ENCODE data around the gene GPX1. TPM values are rescaled to one million over a fixed set of nuclear protein-coding genes. Genes with fewer than 3 reads are reported as not detected.
A peak's percentile ranks its signal among the peaks of the same experiment; 100 is the strongest.
"Not testable (repeated sequence)": the region's sequence is repeated elsewhere in the genome, so short reads cannot be mapped to it uniquely, and the experiment has no call there.

The GPX1 gene
- total RNA-seq, 6 experiments from 2014 or later, result 359 to 607 (median 548) TPM

DNA sequence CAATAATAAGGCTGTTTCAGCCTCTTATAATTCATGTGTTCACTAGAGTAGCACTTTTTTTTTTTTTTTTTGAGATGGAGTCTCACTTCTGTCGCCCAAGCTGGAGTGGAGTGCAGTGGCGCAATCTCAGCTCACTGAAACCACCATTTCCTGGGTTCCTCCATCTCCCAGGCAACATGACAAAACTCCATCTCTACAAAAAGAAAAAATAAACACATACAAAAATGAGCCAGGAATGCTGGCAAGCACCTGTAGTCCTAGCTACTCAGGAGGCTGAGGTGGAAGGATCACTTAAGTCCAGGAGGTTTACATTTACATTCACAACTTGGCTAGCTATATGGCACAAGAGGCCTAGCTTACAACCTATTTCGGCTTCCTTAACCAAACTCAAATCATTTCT, 25.1 kb downstream of the GPX1 start:
- TF ChIP-seq, protein P1, sequence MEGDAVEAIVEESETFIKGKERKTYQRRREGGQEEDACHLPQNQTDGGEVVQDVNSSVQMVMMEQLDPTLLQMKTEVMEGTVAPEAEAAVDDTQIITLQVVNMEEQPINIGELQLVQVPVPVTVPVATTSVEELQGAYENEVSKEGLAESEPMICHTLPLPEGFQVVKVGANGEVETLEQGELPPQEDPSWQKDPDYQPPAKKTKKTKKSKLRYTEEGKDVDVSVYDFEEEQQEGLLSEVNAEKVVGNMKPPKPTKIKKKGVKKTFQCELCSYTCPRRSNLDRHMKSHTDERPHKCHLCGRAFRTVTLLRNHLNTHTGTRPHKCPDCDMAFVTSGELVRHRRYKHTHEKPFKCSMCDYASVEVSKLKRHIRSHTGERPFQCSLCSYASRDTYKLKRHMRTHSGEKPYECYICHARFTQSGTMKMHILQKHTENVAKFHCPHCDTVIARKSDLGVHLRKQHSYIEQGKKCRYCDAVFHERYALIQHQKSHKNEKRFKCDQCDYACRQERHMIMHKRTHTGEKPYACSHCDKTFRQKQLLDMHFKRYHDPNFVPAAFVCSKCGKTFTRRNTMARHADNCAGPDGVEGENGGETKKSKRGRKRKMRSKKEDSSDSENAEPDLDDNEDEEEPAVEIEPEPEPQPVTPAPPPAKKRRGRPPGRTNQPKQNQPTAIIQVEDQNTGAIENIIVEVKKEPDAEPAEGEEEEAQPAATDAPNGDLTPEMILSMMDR (IDR thresholded peaks at IDR 0.05), result no peak
- H3K9me3 Mint-ChIP-seq, result no peaks in the 10 kb centered on the region
- peaks cover 3% of the 10 kb centered on the region for H3K4me1 Mint-ChIP-seq (ENCODE audit: low read depth)
- H3K4me3 Mint-ChIP-seq, result no peak overlapping the region
- DNase-seq, result no peak
- H3K27me3 Mint-ChIP-seq (ENCODE audit: insufficient read depth), result no peaks in the 10 kb centered on the region
- H3K27ac Mint-ChIP-seq, result peak overlapping the region; percentile 16; the same call in 1 of the 2 replicates
- peaks cover 14% of the 10 kb centered on the region for H3K36me3 Mint-ChIP-seq (ENCODE audit: low read depth)

DNA sequence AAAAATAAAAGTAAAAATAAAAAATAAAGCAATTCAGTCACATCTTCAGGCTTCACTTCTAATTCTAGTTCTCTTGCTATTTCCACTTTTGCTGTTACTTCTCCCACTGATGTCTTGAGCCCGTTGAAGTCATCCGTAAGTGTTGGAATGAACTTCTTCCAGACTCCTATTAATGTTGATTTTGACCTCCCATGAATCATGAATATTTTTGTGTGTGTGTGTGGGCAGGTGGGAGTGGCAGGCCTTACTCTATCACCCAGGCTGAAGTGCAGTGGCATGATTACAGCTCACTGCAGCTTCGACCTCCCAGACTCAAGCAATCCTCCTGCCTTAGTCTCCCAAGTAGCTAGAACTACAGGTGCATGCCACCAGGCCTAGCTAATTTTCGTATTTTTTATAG, 29.0 kb downstream of the GPX1 start:
- TF ChIP-seq, protein P1 (IDR thresholded peaks at IDR 0.05), result no peak
- Mint-ChIP-seq H3K4me3 (no peak overlapping the region), H3K36me3 (ENCODE audit: low read depth) (peaks cover 24% of the 10 kb centered on the region), H3K9me3 (no peaks in the 10 kb centered on the region), H3K27me3 (ENCODE audit: insufficient read depth) (no peaks in the 10 kb centered on the region), H3K4me1 (ENCODE audit: low read depth) (no peaks in the 10 kb centered on the region), H3K27ac (no peak overlapping the region)
- no peak for DNase-seq

DNA sequence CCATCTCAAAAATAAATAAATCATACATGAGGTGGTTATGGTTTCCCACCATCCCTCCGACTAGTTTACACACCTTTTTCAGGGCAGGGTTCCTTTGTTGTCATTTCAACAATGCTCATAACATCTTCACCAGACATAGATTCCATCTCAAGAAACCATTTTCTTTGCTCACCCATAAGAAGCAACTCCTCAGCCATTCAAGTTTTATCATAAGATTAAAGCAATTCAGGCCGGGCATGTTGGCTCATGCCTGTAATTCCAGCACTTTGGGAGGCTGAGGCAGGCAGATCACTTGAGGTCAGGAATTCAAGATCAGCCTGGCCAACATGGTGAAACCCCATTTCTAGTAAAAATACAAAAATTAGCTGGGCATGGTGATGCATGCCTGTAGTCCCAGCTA, 29.8 kb downstream of the GPX1 start:
- H3K9me3 Mint-ChIP-seq; H3K4me3 Mint-ChIP-seq; H3K27me3 Mint-ChIP-seq (ENCODE audit: insufficient read depth); DNase-seq; H3K4me1 Mint-ChIP-seq (ENCODE audit: low read depth): not testable (repeated sequence)
- peak overlapping the region; percentile 14; the same call in 1 of the 2 replicates for H3K27ac Mint-ChIP-seq
- peaks cover 28% of the 10 kb centered on the region for H3K36me3 Mint-ChIP-seq (ENCODE audit: low read depth)

DNA sequence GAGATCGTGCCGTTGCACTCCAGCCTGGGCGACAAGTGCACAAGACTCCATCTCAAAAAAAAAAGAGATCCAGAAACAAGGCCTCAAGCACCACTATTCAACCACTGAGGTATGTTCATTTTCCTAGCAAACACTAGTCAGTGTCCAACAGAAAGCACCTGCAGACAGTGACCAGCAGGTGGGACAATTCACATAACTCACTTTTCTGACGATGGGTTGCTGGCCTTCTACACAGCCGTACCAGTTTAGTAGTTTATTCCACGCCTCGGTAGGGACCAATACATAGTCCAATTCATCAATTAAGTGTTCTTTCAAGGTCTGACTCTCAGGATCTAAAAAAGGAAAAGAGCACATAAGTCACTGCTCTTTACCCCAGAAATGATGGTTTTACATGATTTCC, 30.7 kb downstream of the GPX1 start:
- no peak overlapping the region for H3K4me3 Mint-ChIP-seq
- TF ChIP-seq, protein P1 (IDR thresholded peaks at IDR 0.05), result peak; percentile 64
- DNase-seq, result no peak
- no peaks in the 10 kb centered on the region for H3K9me3 Mint-ChIP-seq
- H3K36me3 Mint-ChIP-seq (ENCODE audit: low read depth), result peaks cover 29% of the 10 kb centered on the region
- no peaks in the 10 kb centered on the region for H3K4me1 Mint-ChIP-seq (ENCODE audit: low read depth)
- H3K27ac Mint-ChIP-seq, result no peak overlapping the region; the same call in 1 of the 2 replicates
- H3K27me3 Mint-ChIP-seq (ENCODE audit: insufficient read depth), result no peaks in the 10 kb centered on the region

DNA sequence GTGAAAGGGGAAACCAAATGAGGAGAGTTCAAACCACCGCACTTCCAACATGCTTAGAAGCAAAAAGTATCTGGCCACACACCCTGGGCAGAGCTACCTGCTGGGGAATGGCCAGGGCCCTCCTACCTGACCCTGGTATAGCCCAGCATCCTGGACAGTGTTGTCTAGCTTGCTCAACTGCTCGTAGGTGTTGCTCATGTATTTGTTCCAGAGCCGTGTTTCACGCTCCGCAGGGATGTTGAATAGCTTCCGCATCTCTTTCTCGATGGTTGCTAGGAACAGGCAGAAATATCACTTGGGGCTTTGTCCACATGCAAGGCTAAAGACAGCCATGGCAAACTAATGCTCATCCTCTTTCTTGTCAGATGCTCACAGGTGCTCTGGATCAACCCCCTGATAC, 33.4 kb downstream of the GPX1 start:
- Mint-ChIP-seq H3K4me1 (ENCODE audit: low read depth) (no peaks in the 10 kb centered on the region), H3K27me3 (ENCODE audit: insufficient read depth) (no peaks in the 10 kb centered on the region), H3K27ac (no peak overlapping the region), H3K36me3 (ENCODE audit: low read depth) (peaks cover 27% of the 10 kb centered on the region), H3K9me3 (no peaks in the 10 kb centered on the region), H3K4me3 (no peak overlapping the region)
- TF ChIP-seq, protein P1 (IDR thresholded peaks at IDR 0.05), result no peak
- no peak for DNase-seq

DNA sequence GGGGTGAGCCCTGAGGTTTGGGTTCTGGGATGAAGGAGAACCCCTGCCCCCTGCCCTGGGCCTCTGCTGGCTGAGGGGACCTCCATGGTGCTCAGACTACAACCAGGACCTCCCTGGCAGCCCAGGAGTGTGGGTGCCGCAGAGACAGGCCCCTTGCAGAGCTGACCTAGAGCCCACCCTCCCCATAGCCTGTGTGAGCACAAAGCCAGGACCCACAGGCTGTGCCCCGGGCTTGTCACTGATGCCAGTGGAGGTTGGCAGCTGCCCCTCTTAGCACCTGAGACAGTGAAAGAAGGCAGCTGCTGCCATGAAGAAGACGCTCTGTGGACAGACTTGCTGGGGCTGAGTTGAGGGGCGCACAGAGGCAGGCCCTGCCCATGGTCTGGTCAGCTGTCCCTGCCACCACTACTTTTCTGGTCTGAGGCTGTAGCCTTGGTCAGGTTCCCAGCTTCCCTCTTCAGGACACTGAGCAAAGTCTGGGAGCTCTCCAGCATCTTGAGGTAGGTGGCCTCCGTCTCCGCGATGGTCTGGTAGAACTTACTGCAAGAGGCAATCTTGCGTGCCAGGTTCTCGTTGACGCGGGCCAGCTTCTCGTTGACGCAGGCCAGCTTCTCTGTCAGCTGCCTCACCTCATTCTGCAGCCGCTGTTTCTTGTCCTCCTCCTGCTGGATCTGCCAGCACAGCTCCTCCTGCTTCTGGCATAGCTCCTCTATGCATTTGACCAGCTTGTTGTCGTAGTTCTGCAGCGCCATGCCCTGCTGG, 41.3 kb downstream of the GPX1 start:
- Mint-ChIP-seq H3K27me3 (ENCODE audit: insufficient read depth) (no peaks in the 10 kb centered on the region), H3K27ac (no peak overlapping the region), H3K4me1 (ENCODE audit: low read depth) (peaks cover 8% of the 10 kb centered on the region), H3K36me3 (ENCODE audit: low read depth) (peaks cover 12% of the 10 kb centered on the region), H3K4me3 (no peak overlapping the region), H3K9me3 (no peaks in the 10 kb centered on the region)
- DNase-seq, result no peak
- TF ChIP-seq, protein P1 (IDR thresholded peaks at IDR 0.05), result no peak

Measured in HFFc6 (cell line).